Measurements from ENCODE around the gene DUSP9.

The DUSP9 gene

GRCh38 chrX:153700376-153700945, 53.5 kb downstream of the DUSP9 start:
- no peak for DNase-seq (ENCODE audit: low read depth in 1 of 2, low spot score in 1 of 2)
- TF ChIP-seq POLR2AphosphoS5 (IDR thresholded peaks at IDR 0.05; ENCODE audit: low read depth) (no peak), SPI1 (IDR thresholded peaks at IDR 0.05; ENCODE audit: borderline replicate concordance, low read depth) (no peak), REST (IDR thresholded peaks at IDR 0.05; ENCODE audit: insufficient replicate concordance, low read depth) (no peak), CTCF (IDR thresholded peaks at IDR 0.05; ENCODE audit: insufficient read depth, low read length) (no peak), GABPA (IDR thresholded peaks at IDR 0.05; ENCODE audit: low read depth) (no peak)
- Histone ChIP-seq H3K27ac (replicated peaks) (no peak overlapping the region), H3K4me3 (replicated peaks; ENCODE audit: insufficient read depth, low read length) (no peak overlapping the region), H3K27me3 (ENCODE audit: insufficient read depth, poor library complexity, severe bottlenecking) (no peaks in the 10 kb centered on the region)

Measured in HL-60 (cell line).